Ascending aorta (tissue), 2 donors: ENCODE data around the gene MLX. TPM values are rescaled to one million over a fixed set of nuclear protein-coding genes. Genes with fewer than 3 reads are reported as not detected.
"Not testable (repeated sequence)": the region's sequence is repeated elsewhere in the genome, so short reads cannot be mapped to it uniquely, and the experiment has no call there.

Experiments used
- DNase-seq, 2 donors: peaks; one replicate each; pipeline ENCODE4 v3.0.0-alpha.2; 2019; ENCODE audit warnings: low spot score in 2 of 2
- H3K27ac ChIP-seq, 2 donors: fragments of 200-600 bp; sonication (generic); one replicate each; pipeline ENCODE4 v1.5.1; 2016 to 2017; ENCODE audit warnings: mild to moderate bottlenecking in 1 of 2
- H3K27me3 ChIP-seq: fragments of 200-600 bp; sonication (generic); one replicate; pipeline ENCODE4 v1.5.1; 2017
- H3K36me3 ChIP-seq, 2 donors: fragments of 200-600 bp; sonication (generic); one replicate each; pipeline ENCODE4 v1.5.1; 2016
- H3K4me1 ChIP-seq, 2 donors: fragments of 200-600 bp; sonication (generic); one replicate each; pipeline ENCODE4 v1.5.1; 2016 to 2017; ENCODE audit warnings: mild to moderate bottlenecking in 1 of 2
- H3K4me3 ChIP-seq, 2 donors: fragments of 200-600 bp; sonication (generic); one replicate each; pipeline ENCODE4 v1.5.1; 2016 to 2017; ENCODE audit warnings: mild to moderate bottlenecking in 1 of 2
- H3K9me3 ChIP-seq, 2 donors: fragments of 200-600 bp; sonication (generic); one replicate each; pipeline ENCODE4 v1.5.1; 2016
- CTCF ChIP-seq, 3 experiments: fragments of 200-600 bp in 2 of 3; fragments of 450-650 bp in 1 of 3; sonication (generic) in 2 of 3; IDR thresholded peaks; one replicate each; pipeline ENCODE4 v1.5.1; 2016 to 2019; ENCODE audit warnings: antibody characterized with exemption in 3 of 3, mild to moderate bottlenecking in 1 of 3, moderate library complexity in 1 of 3
- intact Hi-C: fragments of 100-400 bp; cut with DNase I; formaldehyde crosslinking; loops from one replicate; pipeline ENCODE4 v1.15.1; 2023
- total RNA-seq: library from RNA; depleted of rRNA; stranded (reverse); fragments of >200 nt; gene quantifications from one replicate; pipeline ENCODE4 v1.1.0, GENCODE V29; 2016

The MLX gene
- total RNA-seq, 1 donor from 2014 or later = 15.8 TPM

GRCh38 chr17:42603318-42603717 is 36.4 kb downstream of the MLX start:
- intact Hi-C loops = no loop called here
- Histone ChIP-seq H3K4me3 (no peak overlapping the region), H3K27me3 (no peaks in the 10 kb centered on the region), H3K9me3 (no peaks in the 10 kb centered on the region), H3K4me1 (peaks cover 6 to 33% of the 10 kb centered on the region in 2 donors), H3K36me3 (no peaks in the 10 kb centered on the region), H3K27ac (no peak overlapping the region)
- no peak for DNase-seq
- no peak for TF ChIP-seq CTCF (IDR thresholded peaks at IDR 0.05)

GRCh38 chr17:42607769-42608168 is 40.9 kb downstream of the MLX start:
- no peak for DNase-seq
- H3K4me3 ChIP-seq = peak overlapping the region; percentile 76 to 79
- no peak overlapping the region for H3K27ac ChIP-seq
- TF ChIP-seq CTCF (IDR thresholded peaks at IDR 0.05) = no peak
- intact Hi-C loops = no loop called here
- H3K27me3 ChIP-seq = no peaks in the 10 kb centered on the region
- H3K4me1 ChIP-seq = peaks cover 6 to 29% of the 10 kb centered on the region in 2 donors
- no peaks in the 10 kb centered on the region for H3K9me3 ChIP-seq
- peaks cover 0 to 3% of the 10 kb centered on the region in 2 donors for H3K36me3 ChIP-seq

GRCh38 chr17:42608305-42609181 is 41.6 kb downstream of the MLX start:
- peak overlapping the region; percentile 89 to 92 for H3K27ac ChIP-seq
- H3K27me3 ChIP-seq = no peaks in the 10 kb centered on the region
- intact Hi-C loops = loop anchor here (1.0 kb wide), 2 partner anchors 51 to 70 kb away; partner anchors contain the start of gene TUBG2
- peak overlapping the region; percentile 76 to 79 for H3K4me3 ChIP-seq
- H3K9me3 ChIP-seq = no peaks in the 10 kb centered on the region
- no peak for TF ChIP-seq CTCF (IDR thresholded peaks at IDR 0.05)
- peaks cover 7 to 9% of the 10 kb centered on the region in 2 donors for H3K36me3 ChIP-seq
- DNase-seq = no peak
- peaks cover 6 to 29% of the 10 kb centered on the region in 2 donors for H3K4me1 ChIP-seq

GRCh38 chr17:42609182-42609813 is 42.4 kb downstream of the MLX start, which contains the start of the genes RETREG3 and TUBG1:
TSS of gene RETREG3 (minus strand) at chr17:42609374. CDS start at chr17:42609324, 50 bp downstream.
TSS of gene TUBG1 (plus strand) at chr17:42609683. CDS start at chr17:42609738, 55 bp downstream.
- no peaks in the 10 kb centered on the region for H3K27me3 ChIP-seq
- intact Hi-C loops = loop anchor here (1.0 kb wide), 2 partner anchors 50 to 69 kb away; partner anchors contain the start of gene TUBG2
- TF ChIP-seq CTCF (IDR thresholded peaks at IDR 0.05) = peak; percentile 41 to 55 (median 42)
- peaks cover 6 to 29% of the 10 kb centered on the region in 2 donors for H3K4me1 ChIP-seq
- DNase-seq = peak; percentile 95 to 99
- H3K9me3 ChIP-seq = no peaks in the 10 kb centered on the region
- peak within 1 kb of the TSS; percentile 76 to 79 for H3K4me3 ChIP-seq
- H3K36me3 ChIP-seq = peaks cover 15 to 17% of the 10 kb centered on the region in 2 donors
- peak within 1 kb of the TSS; percentile 89 to 92 for H3K27ac ChIP-seq

GRCh38 chr17:42609814-42610801 is 43.2 kb downstream of the MLX start:
- H3K4me3 ChIP-seq = peak overlapping the region; percentile 76 to 79
- not testable (repeated sequence) for H3K27me3 ChIP-seq, DNase-seq, H3K9me3 ChIP-seq
- peaks cover 23 to 25% of the 10 kb centered on the region in 2 donors for H3K36me3 ChIP-seq
- peak overlapping the region; percentile 60 to 71 for H3K27ac ChIP-seq
- H3K4me1 ChIP-seq = peaks cover 6 to 29% of the 10 kb centered on the region in 2 donors
- intact Hi-C loops = loop anchor here (1.0 kb wide), 2 partner anchors 49 to 68 kb away; partner anchors contain the start of gene TUBG2
